Stimulated activated CD4-positive, alpha-beta T cell treated with anti-CD3 and anti-CD28 coated beads, Interleukin-2, amount 100 ng/mL, for 24 hours (primary cell): ENCODE data around the gene CPVL.

Experiments used
- DNase-seq, 2 donors: peaks; one replicate each; pipeline ENCODE4 v3.0.0-alpha.2; 2020

Gene CPVL

GRCh38 chr7:29041991-29042390, 104.3 kb downstream of the CPVL start:
- no peak for DNase-seq

DNA sequence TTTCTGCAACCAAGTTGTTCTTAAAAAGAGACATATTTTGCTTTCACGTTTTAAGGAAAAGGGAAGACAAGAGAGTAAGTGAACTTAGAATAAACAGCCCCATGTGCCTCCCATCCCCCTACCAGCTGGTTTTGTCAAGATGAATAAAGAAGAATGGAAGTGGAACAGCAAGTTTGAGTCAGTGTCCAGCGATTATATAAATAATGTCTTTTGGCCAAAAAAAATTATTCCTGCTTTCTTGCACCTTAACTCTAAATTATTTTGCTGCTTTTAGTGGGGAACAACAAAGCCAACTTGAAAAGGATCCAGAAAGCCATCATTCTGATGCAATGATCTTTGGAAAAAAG, 105.8 kb downstream of the CPVL start:
- DNase-seq, result no peak

DNA sequence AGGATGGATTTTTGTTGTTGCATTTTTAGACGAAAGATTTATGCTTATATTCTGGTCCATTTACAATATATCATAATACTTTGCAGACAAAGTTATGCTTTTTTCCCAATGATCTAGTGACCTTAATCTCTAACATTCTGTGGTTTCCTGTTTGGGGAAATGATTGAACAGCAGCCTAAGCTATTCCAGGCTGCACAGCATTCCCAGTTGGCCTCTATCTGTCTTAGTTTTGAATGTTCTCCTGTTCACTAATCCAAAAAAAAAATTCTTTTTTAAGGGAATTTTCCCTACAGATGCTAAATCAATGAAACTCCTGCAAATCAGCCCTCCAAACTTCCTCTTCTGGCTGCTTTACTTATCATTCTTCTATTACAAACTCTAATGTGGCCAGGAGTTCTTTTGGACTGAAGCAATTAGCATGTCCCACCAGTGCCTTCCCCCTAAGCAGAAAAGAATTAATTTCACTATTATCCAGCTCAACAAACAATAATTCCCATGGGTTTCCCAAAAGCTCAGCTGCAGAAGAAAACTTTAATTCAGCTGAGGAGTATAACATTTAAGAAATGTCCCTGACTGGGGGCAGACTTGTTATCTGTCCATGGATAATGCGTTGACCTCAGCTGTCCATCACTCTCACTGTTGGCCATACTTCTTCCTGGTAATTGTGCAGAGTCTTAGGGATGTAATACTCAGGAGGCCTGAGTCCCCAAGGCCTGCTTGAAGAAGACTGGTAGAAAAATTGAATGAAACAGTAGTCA, 106.3 kb downstream of the CPVL start:
- no peak for DNase-seq

DNA sequence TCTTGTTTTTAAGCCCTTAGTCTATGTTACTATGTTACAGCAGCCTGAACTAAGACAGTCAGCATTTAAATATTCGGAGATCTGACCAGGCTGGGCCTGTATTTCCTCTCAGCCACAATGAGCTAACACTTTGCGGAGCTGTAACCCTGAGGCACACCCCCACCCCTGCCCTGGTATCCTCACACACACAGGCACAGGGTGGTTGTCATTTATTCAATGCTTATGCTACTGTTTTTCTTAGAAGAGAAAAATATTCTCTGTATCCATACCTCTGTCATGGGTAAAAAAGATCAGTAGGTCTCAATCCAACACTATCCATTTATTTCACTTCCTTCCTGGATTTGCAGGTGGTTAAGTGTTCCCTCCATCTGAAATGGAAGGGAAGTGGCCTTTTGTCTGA, 107.9 kb downstream of the CPVL start:
- DNase-seq, result no peak

DNA sequence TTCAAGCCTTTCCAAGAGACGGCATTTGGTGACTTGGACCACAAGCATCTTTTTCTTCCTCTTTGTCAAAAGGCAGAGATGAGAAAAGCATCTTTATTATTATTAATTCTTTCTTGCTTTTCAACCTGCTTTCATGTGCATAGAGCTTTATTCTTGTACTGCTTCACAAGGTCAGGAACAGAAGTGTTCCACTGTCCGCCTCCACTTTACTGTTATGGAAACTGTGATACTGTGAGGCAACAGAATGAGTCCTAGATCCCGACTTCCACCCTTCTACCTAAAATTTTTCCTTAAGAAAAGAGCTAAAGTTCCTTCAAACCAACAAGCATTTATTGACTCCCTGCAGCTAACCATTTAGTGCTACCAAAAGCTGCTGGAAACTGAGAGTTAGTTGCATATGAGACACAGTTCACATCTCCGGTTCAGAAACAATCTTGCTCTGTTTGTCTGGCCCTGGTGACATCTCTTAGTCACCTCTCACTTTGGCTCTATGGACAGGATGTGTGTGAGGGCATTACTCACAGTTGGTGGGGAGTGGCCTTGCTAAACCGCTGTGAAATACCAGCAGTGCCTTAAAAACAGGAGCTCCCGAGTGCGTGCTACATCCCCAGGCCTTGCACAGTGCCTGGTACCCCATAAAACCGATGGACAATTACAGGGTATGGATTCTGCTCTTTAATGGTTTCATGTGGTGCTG, 111.1 kb downstream of the CPVL start:
- DNase-seq, result no peak

DNA sequence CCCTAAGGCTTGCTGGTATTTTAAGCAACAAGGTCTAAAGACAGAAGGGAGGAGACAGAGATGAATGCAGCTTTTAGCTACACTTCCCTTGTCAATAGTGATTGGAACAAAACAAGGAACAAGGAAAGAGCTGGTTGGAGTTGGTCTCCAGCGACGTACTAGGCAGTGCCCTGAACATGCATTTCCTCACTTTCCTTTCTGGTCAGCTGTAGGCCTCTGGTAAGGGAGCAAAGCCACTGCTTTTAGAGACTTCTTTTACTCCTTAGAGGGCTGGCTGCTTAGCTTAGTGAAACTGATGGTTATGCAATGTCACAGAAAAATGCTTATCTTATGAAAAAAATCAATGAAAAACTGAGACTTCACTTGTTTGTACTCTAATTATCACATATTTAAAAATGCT, 112.8 kb downstream of the CPVL start:
- no peak for DNase-seq

GRCh38 chr7:29032146-29032545, 114.2 kb downstream of the CPVL start:
- no peak for DNase-seq

DNA sequence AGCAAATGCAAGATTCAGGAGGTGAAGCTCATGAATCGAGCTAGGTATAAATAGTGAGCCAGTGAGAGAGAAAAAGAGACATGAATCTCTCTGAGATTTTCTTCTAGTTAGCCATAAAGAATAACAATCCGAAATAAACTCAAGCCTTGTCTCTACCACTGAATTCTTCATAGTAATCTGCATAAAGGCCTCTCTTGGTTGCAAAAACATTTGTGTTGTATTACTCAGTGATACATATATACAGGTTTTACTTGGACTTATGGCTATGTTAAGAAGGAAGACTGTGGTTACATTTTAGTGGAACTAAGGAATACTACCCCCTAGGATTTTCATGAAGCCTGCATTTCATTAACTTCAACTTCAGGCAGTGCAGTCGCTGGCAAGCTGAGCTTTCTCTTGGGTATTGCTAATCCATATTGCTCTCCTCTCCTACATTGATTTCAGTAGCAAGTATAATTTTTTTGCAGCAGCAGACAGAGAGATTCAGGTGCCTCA, 115.5 kb downstream of the CPVL start:
- DNase-seq, result no peak

- DNase-seq, result no peak
These were observed 123.9 kb downstream of the CPVL start for GRCh38 chr7:29022291-29022988.

- DNase-seq, result no peak
These were observed 126.4 kb downstream of the CPVL start for GRCh38 chr7:29019896-29020295.

- no peak for DNase-seq
These were observed 127.0 kb downstream of the CPVL start for GRCh38 chr7:29019387-29019786.

GRCh38 chr7:29017713-29018112, 128.6 kb downstream of the CPVL start:
- DNase-seq, result no peak

GRCh38 chr7:29014725-29015124, 131.6 kb downstream of the CPVL start:
- no peak for DNase-seq

- DNase-seq, result no peak
These were observed 132.4 kb downstream of the CPVL start for GRCh38 chr7:29013931-29014330.

- no peak for DNase-seq
These were observed 133.1 kb downstream of the CPVL start for GRCh38 chr7:29013082-29013695.

DNA sequence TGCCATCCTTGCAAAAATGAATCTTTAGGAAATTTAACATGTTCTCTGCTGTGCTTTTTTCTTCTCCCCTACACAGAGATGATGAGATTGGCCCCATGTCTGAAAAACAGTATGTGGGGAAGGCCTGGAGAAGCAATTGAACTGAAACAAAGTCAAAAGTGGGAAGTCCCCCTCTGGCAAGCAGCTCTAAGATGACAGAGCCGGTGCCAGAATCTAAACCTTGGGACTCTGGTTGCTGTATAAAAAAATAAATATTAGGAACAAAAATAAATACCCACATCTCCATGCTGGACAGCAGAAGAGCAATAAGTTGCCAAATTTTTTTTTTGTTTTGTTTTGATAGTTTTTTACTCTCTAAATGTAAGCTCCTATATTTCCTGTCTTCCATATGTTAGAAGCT, 136.4 kb downstream of the CPVL start:
- DNase-seq, result no peak

DNA sequence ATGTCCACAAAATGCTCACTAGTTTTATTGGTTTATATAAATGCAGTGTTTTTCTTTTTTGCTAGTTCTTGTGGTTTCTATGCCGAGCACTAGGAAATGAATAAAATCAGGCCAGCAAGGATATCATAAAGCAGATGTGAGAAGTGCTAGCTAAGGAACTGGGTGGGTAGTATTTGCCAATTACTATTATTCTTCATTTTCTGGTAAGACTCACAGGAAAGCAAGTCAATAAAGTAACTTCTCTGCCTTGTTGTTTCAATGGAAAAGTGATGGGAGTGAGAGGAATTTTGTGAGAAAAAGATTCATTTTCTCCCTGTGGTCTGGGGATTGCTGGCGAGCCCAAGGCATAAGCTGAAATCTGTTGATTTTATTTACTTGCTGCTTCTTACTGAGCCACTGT, 137.7 kb downstream of the CPVL start:
- DNase-seq, result no peak

- no peak for DNase-seq
These were observed 139.2 kb downstream of the CPVL start for GRCh38 chr7:29007127-29007526.

DNA sequence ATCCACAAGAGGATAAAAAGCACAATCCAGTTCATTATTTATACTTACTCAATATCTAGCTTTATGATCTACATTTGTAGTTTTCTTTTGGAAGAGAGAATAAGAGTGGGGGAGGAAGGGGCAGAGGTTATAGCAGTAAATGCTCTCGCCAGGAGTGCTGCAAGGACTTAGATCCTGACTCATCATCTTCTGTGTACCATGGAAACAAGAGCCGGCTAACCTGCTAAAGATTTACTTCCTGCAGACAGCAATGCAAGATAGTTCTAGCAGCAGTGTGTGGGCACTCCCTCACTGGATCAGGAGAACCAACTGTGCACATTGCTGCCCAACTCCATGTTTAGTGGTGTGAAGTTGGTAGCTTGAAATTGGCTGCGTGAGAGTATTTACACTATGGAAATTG, 140.5 kb downstream of the CPVL start:
- no peak for DNase-seq

- DNase-seq, result no peak
These were observed 140.9 kb downstream of the CPVL start for GRCh38 chr7:29005406-29005805.

- DNase-seq, result no peak
These were observed 142.6 kb downstream of the CPVL start for GRCh38 chr7:29003703-29004102.

GRCh38 chr7:29000717-29001076, 145.6 kb downstream of the CPVL start:
- no peak for DNase-seq

GRCh38 chr7:28999895-29000716, 146.2 kb downstream of the CPVL start:
- DNase-seq, result no peak
